ENCODE results near the gene MAGI3.
A peak's percentile ranks its signal among the peaks of the same experiment; 100 is the strongest.
"Not testable (repeated sequence)": the region's sequence is repeated elsewhere in the genome, so short reads cannot be mapped to it uniquely, and the experiment has no call there.

Gene MAGI3

GRCh38 chr1:113444857-113445256, 54.5 kb downstream of the MAGI3 start:
- DNase-seq: no peak

GRCh38 chr1:113451710-113452109, 61.4 kb downstream of the MAGI3 start:
- DNase-seq: no peak

- DNase-seq: peak; percentile 21
Observed at GRCh38 chr1:113452921-113453770, 62.8 kb downstream of the MAGI3 start.

- DNase-seq: no peak
Observed at GRCh38 chr1:113453771-113454083, 63.4 kb downstream of the MAGI3 start.

GRCh38 chr1:113455374-113455773, 65.1 kb downstream of the MAGI3 start:
- no peak for DNase-seq

- no peak for DNase-seq
Observed at GRCh38 chr1:113456967-113457366, 66.7 kb downstream of the MAGI3 start.

GRCh38 chr1:113459279-113459678, 69.0 kb downstream of the MAGI3 start:
- no peak for DNase-seq

- no peak for DNase-seq
Observed at GRCh38 chr1:113467991-113468390, 77.7 kb downstream of the MAGI3 start.

GRCh38 chr1:113478427-113479195, 88.3 kb downstream of the MAGI3 start:
- DNase-seq: not testable (repeated sequence)

GRCh38 chr1:113479713-113480676, 89.7 kb downstream of the MAGI3 start:
- no peak for DNase-seq

- not testable (repeated sequence) for DNase-seq
Observed at GRCh38 chr1:113485131-113485530, 94.8 kb downstream of the MAGI3 start.

GRCh38 chr1:113488576-113489177, 98.4 kb downstream of the MAGI3 start:
- no peak for DNase-seq

GRCh38 chr1:113490384-113490783, 100.1 kb downstream of the MAGI3 start:
- no peak for DNase-seq

GRCh38 chr1:113493533-113493932, 103.2 kb downstream of the MAGI3 start:
- DNase-seq: no peak

GRCh38 chr1:113505357-113505756, 115.0 kb downstream of the MAGI3 start:
- DNase-seq: no peak

GRCh38 chr1:113507552-113508214, 117.4 kb downstream of the MAGI3 start:
- no peak for DNase-seq

GRCh38 chr1:113508364-113509164, 118.2 kb downstream of the MAGI3 start:
- DNase-seq: no peak

- not testable (repeated sequence) for DNase-seq
Observed at GRCh38 chr1:113509766-113510165, 119.5 kb downstream of the MAGI3 start.

GRCh38 chr1:113511269-113511668, 121.0 kb downstream of the MAGI3 start:
- no peak for DNase-seq

GRCh38 chr1:113515498-113515897, 125.2 kb downstream of the MAGI3 start:
- no peak for DNase-seq

- DNase-seq: no peak
Observed at GRCh38 chr1:113517346-113517745, 127.0 kb downstream of the MAGI3 start.

Data from suppressor macrophage treated with lipopolysaccharide for 4 hours (primary cell).